ENCODE measurements around the gene GHRL. TPM values are rescaled to one million over a fixed set of nuclear protein-coding genes. Genes with fewer than 3 reads are reported as not detected.

The GHRL gene
- total RNA-seq, 4 donors from 2014 or later = 11.3 TPM; not detected in 3

GRCh38 chr3:10321630-10322351 lies 29.0 kb upstream of the GHRL start:
- TF ChIP-seq, protein P1, sequence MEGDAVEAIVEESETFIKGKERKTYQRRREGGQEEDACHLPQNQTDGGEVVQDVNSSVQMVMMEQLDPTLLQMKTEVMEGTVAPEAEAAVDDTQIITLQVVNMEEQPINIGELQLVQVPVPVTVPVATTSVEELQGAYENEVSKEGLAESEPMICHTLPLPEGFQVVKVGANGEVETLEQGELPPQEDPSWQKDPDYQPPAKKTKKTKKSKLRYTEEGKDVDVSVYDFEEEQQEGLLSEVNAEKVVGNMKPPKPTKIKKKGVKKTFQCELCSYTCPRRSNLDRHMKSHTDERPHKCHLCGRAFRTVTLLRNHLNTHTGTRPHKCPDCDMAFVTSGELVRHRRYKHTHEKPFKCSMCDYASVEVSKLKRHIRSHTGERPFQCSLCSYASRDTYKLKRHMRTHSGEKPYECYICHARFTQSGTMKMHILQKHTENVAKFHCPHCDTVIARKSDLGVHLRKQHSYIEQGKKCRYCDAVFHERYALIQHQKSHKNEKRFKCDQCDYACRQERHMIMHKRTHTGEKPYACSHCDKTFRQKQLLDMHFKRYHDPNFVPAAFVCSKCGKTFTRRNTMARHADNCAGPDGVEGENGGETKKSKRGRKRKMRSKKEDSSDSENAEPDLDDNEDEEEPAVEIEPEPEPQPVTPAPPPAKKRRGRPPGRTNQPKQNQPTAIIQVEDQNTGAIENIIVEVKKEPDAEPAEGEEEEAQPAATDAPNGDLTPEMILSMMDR (IDR thresholded peaks at IDR 0.05; ENCODE audit: low read depth) = no peak

GRCh38 chr3:10320320-10320677 lies 27.6 kb upstream of the GHRL start:
- TF ChIP-seq, protein P1 (IDR thresholded peaks at IDR 0.05; ENCODE audit: low read depth) = no peak

DNA sequence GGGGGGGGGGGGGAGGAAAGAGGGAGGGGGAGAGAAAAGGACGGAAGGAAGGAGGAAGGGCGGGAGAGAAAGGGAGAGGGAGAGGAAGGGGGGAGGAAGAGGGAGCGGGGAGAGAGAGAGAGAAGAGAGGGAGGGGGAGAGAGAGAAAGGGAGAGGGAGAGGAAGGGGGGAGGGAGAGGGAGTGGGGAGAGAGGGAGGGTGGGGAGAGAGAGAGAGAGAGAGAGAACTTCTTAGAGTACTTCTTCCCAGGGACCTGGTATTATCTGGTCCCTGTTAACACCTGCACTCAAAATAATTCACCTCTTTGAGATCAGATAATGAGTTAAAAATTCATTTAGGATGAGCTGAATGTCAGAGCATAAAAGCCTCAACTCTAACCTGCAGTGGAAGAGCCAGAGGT lies 27.1 kb upstream of the GHRL start:
- TF ChIP-seq, protein P1 (IDR thresholded peaks at IDR 0.05; ENCODE audit: low read depth) = no peak

DNA sequence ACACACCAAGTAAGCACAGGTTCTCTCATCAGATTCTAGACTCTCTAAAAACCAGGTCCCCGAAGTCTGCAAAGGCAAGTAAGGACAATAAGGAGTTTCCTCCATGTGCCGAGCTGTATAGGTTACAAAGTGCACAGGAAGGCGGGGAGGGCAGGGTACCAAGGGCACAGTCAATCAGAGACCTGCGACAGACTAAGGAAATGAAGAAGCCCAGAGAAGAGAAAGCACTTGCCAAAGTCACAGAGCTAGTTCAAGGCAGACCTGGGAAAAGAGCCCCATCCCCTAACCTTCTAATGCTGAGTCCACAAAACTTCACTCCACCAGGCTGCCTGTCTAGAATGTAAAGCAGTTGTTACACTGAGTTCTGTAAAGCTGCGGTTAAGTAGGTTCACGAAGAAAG lies 26.5 kb upstream of the GHRL start:
- TF ChIP-seq, protein P1 (IDR thresholded peaks at IDR 0.05; ENCODE audit: low read depth) = no peak

GRCh38 chr3:10317961-10318350 lies 25.2 kb upstream of the GHRL start:
- TF ChIP-seq, protein P1 (IDR thresholded peaks at IDR 0.05; ENCODE audit: low read depth) = no peak

DNA sequence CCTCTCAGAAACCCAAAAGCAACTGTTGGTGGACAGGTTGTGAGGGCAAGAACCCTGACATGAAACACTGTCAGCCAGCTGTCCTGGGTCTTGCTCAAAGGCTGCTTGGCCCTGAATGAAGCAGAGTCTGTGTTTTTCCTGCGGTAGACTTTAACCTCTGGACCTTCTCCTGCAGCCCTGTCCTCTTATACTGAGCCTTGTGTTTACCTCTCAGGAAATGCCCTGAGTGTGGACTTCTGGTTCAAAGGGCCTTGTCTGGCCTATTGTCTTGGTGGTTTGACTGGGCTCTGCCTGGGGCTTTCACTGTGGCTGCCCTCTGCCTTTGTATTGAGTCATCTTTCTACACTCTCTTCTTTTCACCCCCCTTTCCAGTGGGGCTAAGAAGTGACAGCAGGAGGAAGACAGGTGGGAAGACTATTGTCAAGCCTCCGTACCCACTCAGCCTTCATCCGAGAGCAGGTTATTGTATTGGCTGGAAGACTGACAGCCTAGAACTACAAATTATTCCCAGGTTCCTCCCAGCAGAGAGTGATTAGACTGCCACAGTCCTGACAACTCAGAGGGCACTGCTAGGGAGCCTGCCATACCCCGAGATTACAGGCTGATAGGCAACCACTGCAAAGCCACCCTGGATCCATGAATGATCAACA lies 24.7 kb upstream of the GHRL start:
- TF ChIP-seq, protein P1 (IDR thresholded peaks at IDR 0.05; ENCODE audit: low read depth) = no peak

DNA sequence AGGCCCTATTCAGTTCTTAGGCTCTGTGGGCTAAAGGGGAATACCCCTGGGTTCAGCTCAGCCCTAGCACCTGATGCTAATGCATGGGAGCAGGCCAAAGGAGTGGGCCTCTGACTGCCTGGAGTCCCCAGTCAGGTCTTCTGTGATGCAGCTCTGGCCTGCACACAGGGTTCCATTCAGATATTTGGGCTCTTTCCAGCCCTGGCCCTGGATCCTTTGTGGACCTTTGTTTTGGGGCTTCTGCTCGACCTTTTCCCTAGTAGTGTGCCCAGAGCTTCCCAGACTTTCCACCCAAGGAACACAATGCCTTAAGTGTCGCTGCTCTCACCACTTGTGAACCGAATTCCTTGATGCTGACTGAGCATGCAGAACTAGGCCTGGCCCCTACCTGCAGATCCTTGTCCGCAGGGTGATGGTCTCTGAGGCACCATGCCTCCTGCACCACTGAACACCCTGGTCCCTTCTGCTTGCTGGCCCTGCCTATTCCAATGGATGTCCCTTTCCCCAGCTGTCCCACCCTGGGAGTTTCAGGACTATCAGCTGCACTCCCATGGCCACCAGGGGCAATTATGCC lies 23.1 kb upstream of the GHRL start:
- TF ChIP-seq, protein P1 (IDR thresholded peaks at IDR 0.05; ENCODE audit: low read depth) = no peak

All from subcutaneous adipose tissue (tissue), 4 donors.